ENCODE data around the gene KRCC1. TPM values are rescaled to one million over a fixed set of nuclear protein-coding genes. Genes with fewer than 3 reads are reported as not detected.
"Not testable (repeated sequence)": the region's sequence is repeated elsewhere in the genome, so short reads cannot be mapped to it uniquely, and the experiment has no call there.

KRCC1 gene
- total RNA-seq, 1 donor from 2014 or later: 33.9 TPM

DNA sequence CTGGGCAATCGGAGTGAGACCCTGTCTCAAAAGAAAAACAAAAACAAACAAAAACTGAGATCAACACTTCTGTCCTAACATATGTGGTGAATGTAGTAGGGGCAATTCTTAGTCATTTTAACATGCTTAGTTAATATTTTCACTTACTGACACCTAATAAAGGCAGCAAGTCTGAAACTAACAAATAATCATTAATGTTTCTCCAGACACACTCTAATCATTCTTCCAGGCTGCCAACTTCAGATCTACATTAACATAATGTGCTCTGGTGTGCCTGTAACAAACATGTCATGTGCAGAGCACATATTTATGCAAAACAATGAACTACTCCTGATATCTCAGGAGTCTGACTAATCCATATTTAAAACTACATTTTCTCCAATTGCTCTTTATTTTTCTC lies 6.0 kb downstream of the KRCC1 start:
- Histone ChIP-seq H3F3A (ENCODE audit: low read depth) (no peaks in the 10 kb centered on the region), H3K9me3 (ENCODE audit: low read depth) (no peaks in the 10 kb centered on the region), H2AFZ (replicated peaks) (no peak overlapping the region), H3K4me1 (peaks cover 15% of the 10 kb centered on the region), H3K27ac (no peak overlapping the region), H3K4me3 (no peak overlapping the region), H3K9ac (no peak overlapping the region), H4K20me1 (ENCODE audit: low read depth) (peaks cover 9% of the 10 kb centered on the region), H3K4me2 (no peak overlapping the region), H3K79me2 (ENCODE audit: low read depth) (peaks cover 52% of the 10 kb centered on the region), H3K27me3 (no peaks in the 10 kb centered on the region), H3K36me3 (peaks cover 8% of the 10 kb centered on the region)
- Mint-ChIP-seq H3K4me1 (peaks cover 15% of the 10 kb centered on the region), H3K36me3 (peaks cover 16% of the 10 kb centered on the region), H3K4me3 (no peak overlapping the region), H3K27me3 (ENCODE audit: insufficient read depth, low read depth) (no peaks in the 10 kb centered on the region), H3K27ac (no peak overlapping the region), H3K9me3 (no peaks in the 10 kb centered on the region)
- TF ChIP-seq EZH2 (IDR thresholded peaks at IDR 0.05) (no peak), EZH2phosphoT487 (IDR thresholded peaks at IDR 0.05) (no peak)
- TF ChIP-seq, protein P1, sequence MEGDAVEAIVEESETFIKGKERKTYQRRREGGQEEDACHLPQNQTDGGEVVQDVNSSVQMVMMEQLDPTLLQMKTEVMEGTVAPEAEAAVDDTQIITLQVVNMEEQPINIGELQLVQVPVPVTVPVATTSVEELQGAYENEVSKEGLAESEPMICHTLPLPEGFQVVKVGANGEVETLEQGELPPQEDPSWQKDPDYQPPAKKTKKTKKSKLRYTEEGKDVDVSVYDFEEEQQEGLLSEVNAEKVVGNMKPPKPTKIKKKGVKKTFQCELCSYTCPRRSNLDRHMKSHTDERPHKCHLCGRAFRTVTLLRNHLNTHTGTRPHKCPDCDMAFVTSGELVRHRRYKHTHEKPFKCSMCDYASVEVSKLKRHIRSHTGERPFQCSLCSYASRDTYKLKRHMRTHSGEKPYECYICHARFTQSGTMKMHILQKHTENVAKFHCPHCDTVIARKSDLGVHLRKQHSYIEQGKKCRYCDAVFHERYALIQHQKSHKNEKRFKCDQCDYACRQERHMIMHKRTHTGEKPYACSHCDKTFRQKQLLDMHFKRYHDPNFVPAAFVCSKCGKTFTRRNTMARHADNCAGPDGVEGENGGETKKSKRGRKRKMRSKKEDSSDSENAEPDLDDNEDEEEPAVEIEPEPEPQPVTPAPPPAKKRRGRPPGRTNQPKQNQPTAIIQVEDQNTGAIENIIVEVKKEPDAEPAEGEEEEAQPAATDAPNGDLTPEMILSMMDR (IDR thresholded peaks at IDR 0.05): no peak
- DNase-seq (ENCODE audit: low spot score): no peak

DNA sequence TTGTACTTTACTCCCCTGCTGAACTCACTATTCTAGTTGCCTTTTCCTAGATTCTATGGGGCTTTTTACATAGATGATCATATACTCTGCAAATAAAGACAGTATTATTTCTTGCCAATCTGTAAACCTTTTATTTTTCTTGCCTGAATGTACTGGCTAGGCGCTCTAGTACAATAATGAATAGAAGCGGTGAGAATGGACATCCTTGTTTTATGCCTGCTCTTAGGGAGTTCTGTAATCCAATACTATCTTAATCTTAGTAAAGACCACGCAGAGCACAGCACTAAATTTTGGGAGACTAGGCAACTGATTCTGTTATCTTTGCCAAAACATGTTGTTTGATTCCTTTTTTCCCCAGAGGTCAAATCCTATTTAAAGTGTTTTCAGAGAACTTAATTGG lies 7.0 kb downstream of the KRCC1 start:
- H3K36me3 ChIP-seq: peaks cover 8% of the 10 kb centered on the region
- Mint-ChIP-seq H3K36me3 (peaks cover 18% of the 10 kb centered on the region), H3K4me1 (peaks cover 4% of the 10 kb centered on the region), H3K4me3 (no peak overlapping the region), H3K27me3 (ENCODE audit: insufficient read depth, low read depth) (no peaks in the 10 kb centered on the region), H3K9me3 (no peaks in the 10 kb centered on the region), H3K27ac (no peak overlapping the region)
- DNase-seq (ENCODE audit: low spot score): no peak
- no peak overlapping the region for H2AFZ ChIP-seq (replicated peaks)
- H4K20me1 ChIP-seq (ENCODE audit: low read depth): peaks cover 4% of the 10 kb centered on the region
- peaks cover 44% of the 10 kb centered on the region for H3K79me2 ChIP-seq (ENCODE audit: low read depth)
- H3K27ac ChIP-seq: no peak overlapping the region
- H3K9me3 ChIP-seq (ENCODE audit: low read depth): no peaks in the 10 kb centered on the region
- H3K4me1 ChIP-seq: peaks cover 5% of the 10 kb centered on the region
- H3F3A ChIP-seq (ENCODE audit: low read depth): no peaks in the 10 kb centered on the region
- H3K4me3 ChIP-seq: no peak overlapping the region
- H3K9ac ChIP-seq: no peak overlapping the region
- H3K4me2 ChIP-seq: no peak overlapping the region
- H3K27me3 ChIP-seq: no peaks in the 10 kb centered on the region
- TF ChIP-seq EZH2phosphoT487 (IDR thresholded peaks at IDR 0.05) (no peak), EZH2 (IDR thresholded peaks at IDR 0.05) (no peak)
- TF ChIP-seq, protein P1 (IDR thresholded peaks at IDR 0.05): no peak

DNA sequence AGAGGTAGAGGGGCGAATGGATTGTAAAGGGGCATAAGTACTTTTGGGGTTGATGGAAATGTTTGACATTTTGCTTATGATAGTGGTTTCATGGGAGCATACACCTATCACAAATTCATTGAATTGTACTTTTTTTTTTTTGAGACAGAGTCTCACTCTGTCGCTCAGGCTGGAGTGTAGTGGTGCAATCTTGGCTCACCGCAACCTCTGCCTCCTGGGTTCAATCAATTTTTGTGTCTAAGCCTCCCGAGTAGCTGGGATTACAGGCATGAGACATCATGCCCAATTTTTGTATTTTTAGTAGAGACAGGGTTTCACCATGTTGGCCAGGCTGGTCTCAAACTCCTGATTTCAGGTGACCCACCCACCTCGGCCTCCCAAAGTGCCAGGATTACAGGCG lies 10.0 kb downstream of the KRCC1 start:
- not testable (repeated sequence) for H3K27ac ChIP-seq; H3K4me3 ChIP-seq; H3K9me3 Mint-ChIP-seq; H2AFZ ChIP-seq (replicated peaks); H3K27ac Mint-ChIP-seq; H3K36me3 ChIP-seq; H3K9ac ChIP-seq; H3K27me3 Mint-ChIP-seq (ENCODE audit: insufficient read depth, low read depth); H4K20me1 ChIP-seq (ENCODE audit: low read depth); H3K4me1 ChIP-seq; H3K4me3 Mint-ChIP-seq; H3K27me3 ChIP-seq; H3K9me3 ChIP-seq (ENCODE audit: low read depth); H3K4me2 ChIP-seq; H3K4me1 Mint-ChIP-seq; DNase-seq (ENCODE audit: low spot score); H3F3A ChIP-seq (ENCODE audit: low read depth)
- peaks cover 18% of the 10 kb centered on the region for H3K36me3 Mint-ChIP-seq
- H3K79me2 ChIP-seq (ENCODE audit: low read depth): peaks cover 36% of the 10 kb centered on the region

DNA sequence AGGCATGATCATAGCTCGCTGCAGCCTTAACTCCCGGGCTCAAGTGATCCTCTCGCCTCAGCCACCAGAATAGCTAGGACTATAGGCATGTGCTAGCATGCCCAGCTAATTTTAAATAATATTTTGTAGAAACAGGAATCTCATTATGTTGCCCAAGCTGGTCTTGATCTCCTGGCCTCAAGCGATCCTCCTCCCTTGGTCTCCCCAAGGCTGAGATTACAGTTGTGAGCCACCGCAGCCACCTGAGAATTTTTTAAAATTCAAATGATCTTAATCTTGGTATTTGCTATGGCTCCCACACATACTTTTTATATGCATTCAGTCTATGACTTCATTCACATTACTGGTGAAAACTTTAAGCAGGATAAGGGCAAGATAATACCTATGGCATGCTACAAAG lies 13.1 kb downstream of the KRCC1 start:
- Histone ChIP-seq H3K9ac (no peak overlapping the region), H3K4me3 (no peak overlapping the region), H3K27me3 (no peaks in the 10 kb centered on the region), H4K20me1 (ENCODE audit: low read depth) (no peaks in the 10 kb centered on the region), H3K9me3 (ENCODE audit: low read depth) (no peaks in the 10 kb centered on the region), H3K4me2 (no peak overlapping the region), H3K36me3 (peaks cover 4% of the 10 kb centered on the region), H3K79me2 (ENCODE audit: low read depth) (peaks cover 26% of the 10 kb centered on the region), H3K4me1 (peaks cover 6% of the 10 kb centered on the region), H3F3A (ENCODE audit: low read depth) (no peaks in the 10 kb centered on the region), H3K27ac (peak overlapping the region; percentile 26), H2AFZ (replicated peaks) (no peak overlapping the region)
- TF ChIP-seq EZH2phosphoT487 (IDR thresholded peaks at IDR 0.05) (no peak), EZH2 (IDR thresholded peaks at IDR 0.05) (no peak)
- TF ChIP-seq, protein P1 (IDR thresholded peaks at IDR 0.05): no peak
- Mint-ChIP-seq H3K27me3 (ENCODE audit: insufficient read depth, low read depth) (no peaks in the 10 kb centered on the region), H3K27ac (no peak overlapping the region), H3K4me3 (no peak overlapping the region), H3K36me3 (peaks cover 20% of the 10 kb centered on the region), H3K4me1 (no peaks in the 10 kb centered on the region), H3K9me3 (no peaks in the 10 kb centered on the region)
- DNase-seq (ENCODE audit: low spot score): no peak
